GM19438 (cell line): ENCODE results near the gene ISG15.
"Not testable (repeated sequence)": the region's sequence is repeated elsewhere in the genome, so short reads cannot be mapped to it uniquely, and the experiment has no call there.

Experiments
- ATAC-seq: cut with Tn5 transposase; IDR thresholded peaks from one replicate; pipeline ENCODE4 v1.9.1; 2021; ENCODE audit warnings: low read depth; ENCODE audit not compliant: unreplicated experiment

The ISG15 gene

DNA sequence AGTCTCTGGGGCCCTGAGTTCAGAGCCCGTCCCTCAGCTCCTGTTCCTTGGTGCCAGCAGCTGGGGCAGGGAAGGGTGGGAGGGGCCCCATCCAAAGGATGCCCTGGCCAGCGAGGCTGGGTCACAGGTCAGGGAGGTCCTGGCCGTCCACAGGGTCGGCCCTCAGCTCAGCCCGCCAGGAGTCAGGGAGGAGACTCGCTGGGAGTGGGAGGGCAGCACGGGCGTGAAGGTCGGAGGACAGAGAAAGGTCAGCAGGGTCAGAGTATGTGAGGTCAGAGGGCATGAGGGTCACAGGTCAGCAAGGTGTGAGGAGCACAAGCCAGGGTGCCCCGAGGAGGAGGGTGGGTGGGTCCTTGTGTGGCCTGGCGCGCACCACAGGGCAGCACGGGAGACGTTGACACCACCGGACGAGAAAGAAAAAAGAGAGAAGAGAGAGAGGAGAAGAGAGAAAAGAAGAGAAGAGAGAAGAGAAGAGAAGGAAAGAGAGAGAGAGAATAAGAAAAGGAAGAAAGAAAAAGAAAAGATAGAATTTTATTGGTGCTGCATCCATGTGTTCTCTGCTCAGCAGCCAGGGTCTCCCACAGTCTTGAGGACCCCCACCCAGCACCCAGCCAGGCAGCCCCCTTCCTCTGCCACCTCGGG lies 38.5 kb upstream of the ISG15 start:
- ATAC-seq = no peak

DNA sequence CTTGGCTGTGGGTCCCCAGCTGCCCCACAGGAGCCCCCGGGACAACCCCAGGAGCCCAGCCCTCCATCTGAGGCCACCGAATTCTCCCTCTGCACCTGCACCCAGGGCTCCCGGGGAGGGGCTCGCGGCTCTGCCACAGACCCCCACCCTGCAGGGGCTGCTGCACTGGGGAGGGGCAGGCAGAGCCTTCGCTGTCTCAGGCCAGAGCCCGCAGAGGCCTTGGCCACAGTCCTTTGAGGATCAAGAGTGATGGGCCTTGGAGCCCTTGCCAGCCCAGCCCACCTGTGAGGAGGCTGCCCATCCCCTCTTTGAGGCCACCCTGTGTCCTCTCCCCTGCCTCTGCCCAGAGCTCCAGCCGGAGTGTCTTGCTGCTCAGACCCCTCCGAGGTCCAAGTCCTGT lies 37.9 kb upstream of the ISG15 start:
- ATAC-seq = no peak

DNA sequence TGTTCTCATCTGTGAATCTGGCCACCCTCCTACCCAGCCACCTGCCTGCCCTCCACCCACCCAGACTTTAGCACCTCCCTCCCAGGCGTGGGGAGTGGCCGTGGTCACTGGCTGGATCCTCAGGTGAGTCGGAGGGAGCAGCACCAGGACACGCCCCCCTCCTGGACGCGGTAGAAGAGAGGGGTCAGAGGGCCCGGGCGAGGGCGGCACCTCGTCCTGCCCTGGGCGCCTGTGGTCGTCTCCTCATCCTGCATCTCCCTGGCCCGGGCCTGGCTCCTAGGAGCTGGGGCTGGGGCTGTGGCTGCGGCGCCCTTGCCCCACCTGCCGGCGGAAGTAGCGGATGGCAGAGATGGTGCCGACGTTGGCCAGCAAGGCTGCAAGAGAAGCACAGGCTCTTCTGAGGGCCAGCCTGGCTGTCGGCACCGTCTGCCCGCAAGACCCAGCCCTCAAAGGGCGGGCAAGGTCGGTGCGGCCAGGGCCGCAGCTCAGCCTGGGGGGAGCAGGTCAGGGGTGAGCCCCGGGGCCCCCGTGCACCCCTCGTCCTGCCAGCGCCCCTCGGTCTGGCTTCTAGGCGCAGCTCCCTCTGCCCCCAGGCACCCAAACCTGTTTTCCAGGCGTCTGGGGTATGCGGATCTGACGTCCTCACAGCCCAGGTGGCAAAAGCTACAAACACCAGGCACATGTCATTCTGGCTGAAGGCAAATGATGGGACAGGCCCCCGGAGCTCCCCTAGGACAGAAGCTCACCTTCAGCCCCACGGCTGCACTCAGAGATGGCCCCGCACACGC lies 37.2 kb upstream of the ISG15 start:
- ATAC-seq = no peak

DNA sequence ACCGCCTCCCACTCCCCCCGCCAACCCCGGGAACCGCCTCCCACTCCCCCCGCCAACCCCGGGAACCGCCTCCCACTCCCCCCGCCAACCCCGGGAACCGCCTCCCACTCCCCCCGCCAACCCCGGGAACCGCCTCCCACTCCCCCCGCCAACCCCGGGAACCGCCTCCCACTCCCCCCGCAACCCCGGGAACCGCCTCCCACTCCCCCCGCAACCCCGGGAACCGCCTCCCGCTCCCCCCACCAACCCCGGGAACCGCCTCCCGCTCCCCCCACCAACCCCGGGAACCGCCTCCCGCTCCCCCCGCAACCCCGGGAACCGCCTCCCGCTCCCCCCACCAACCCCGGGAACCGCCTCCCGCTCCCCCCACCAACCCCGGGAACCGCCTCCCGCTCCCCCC lies 36.5 kb upstream of the ISG15 start:
- ATAC-seq = not testable (repeated sequence)

DNA sequence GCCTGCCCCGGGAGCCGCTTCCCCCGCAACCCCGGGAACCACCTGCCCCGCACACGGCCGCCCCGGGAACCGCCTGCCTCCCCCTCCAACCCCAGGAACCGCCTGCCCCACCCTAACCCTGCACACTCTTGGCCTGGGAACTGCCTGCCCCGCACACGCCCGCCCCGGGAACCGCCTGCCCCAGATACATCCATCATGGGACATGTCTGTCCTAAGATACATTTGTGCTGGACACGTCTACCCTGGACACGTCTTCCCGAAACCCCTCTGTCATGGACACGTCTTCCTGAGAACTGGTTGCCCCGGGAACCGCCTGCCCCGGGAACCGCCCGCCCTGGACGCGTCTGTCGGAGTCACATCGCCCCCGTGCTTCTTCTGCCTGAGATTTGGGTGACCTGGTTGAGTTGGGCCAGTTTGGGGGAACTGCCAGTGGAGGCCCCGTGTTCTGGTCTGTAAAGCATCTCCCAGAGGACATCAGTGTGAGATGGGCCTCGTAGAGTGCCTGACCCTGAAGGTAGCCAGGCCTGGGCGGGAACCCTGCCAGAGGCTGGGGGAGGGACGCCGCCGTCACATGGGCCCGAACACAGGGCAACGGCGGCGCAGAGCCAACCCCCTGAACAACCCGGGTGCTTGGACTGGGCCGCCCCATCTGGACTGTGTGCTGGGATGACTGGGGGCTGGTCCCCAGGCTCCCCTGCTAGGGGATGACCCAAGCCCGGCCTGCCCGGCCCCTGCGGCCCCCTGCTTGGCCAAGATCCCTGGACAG lies 35.0 kb upstream of the ISG15 start:
- no peak for ATAC-seq

DNA sequence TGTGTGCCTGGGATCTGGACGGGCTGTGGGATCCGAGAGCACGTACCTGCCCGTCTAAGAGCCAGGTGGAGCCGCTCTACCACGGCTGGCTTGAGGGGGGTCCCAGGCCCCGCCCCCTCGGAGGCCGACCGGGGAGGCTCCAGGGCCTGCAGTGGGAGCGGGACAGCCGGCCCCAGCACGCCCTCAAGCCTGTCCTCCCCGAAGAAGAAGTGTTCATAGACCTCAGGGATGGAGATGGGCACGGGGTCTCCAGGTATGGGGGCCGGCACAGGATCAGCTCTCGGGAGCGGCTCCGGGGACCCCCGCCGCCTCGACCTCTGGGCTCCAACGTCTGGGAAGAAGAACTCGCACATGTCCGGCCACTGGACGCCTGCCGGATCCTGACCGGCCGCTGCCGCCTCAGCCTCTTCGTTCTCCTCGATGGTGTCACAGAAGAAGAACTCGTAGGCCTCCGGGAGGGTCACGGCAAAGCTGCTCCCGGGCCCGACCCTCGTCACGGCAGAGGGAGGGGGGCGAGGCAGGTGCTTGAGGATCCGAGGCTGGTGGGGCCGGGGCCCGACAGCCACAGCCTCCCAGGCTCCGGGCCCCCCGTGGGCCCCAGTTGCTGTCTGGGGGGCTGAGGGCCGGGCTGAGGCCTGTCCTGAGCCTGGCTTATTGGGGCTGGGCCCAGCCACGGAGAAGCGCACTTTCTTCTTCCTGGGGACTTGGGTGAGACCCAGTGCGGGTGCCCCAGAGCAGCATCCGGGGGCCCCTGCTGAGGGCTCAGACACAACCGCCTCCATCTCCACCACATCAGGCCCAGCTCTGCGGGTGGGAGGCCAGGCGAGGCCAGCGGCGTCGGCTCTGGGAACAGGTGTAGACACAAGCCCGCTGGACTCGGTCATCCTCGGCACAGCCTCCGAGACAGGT lies 34.2 kb upstream of the ISG15 start:
- ATAC-seq = no peak

DNA sequence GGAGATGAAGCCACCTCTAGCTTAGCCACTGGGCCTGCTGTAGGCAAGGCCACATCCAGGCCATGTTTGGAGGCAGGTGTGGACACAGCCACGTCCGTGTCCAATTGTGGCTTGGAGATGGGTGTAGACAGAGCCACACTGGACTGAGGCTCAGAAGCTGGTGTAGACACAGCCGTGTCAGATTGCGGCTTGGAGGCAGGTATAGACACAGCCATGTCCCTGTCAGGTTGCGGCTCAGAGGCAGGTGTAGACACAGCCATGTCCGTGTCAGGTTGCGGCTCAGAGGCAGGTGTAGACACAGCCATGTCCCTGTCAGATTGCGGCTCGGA lies 33.6 kb upstream of the ISG15 start:
- no peak for ATAC-seq

DNA sequence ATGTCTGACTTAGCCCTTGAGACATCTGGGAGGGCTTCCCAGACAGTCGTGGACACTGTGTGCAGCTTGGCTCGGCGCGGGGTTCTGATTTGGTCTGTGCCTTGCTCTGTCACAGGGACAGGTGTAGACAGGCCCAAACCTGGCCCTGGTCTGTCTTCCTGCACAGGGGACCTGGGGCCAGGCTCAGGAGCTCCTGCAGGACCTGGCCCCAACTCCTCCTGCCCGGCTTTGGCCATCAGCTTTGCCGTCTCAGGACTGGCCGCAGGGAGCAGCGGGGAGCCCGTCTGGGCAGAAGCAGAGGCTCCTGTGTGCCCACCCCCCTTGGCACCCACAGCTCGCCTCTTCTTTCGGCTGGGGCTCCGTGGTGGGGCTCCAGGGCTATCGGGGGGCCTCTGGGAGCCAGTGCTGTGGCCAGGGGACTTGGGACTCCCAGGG lies 33.1 kb upstream of the ISG15 start:
- ATAC-seq = no peak

DNA sequence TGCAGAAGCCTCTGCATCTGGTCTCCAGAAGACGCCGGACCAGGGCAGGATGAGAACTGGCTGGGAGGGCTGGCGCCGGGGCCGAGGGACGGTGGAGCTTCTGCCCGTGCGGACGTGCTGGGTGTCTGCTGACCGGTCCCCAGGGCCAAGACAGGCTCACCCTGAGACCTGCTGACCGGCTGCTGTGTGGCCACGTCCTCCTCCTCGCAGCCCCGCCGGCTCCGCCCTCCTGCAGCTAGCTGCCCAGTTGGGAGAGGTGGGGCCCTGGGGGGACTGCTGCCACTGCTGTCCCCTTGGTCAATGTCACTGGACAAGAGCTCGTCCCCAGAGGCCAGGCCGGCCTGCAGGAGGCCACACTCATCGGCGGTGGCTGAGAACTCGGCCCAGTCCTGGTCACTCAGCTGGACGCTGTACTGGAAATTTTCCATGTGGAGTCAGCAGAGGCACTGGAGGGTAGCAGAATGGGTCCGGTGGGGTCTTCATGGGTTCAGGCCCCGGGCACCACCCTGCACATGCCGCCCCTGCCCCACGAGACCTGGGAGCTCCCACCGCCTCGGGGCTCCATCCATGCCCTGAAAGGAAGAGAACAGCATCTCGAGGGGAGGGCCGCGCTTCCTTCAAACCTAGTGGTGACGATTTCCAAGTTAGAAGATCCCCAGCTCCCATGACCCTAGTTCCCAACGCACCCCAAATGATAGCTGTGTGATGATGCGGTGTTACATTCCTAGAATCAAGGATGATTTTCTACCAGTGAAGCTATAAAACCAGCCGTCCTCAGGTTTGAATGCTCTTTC lies 32.5 kb upstream of the ISG15 start:
- ATAC-seq = no peak

DNA sequence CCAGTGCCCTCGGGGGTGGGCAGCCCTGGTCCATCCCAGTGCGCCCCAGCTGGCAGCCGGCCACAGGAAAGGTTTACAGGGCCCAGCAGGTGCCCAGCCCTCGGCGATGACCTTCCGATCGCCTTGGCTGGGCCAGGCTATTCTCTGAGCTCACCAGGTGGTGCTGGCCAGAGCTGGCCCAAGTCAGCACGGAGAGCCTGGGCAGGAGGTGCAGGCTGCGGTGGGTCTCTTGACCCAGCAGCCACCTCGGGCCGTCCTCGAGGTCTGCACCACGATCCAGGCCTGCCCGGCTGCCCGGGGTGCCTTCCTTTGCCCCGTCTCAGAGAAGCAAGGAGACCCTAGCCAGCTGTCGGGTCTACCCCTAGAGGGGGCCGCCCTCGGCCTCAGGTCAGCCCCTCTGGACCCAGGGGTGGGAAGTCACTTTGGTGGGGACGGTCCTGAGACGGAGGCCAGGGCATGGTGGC lies 31.8 kb upstream of the ISG15 start:
- ATAC-seq = no peak

DNA sequence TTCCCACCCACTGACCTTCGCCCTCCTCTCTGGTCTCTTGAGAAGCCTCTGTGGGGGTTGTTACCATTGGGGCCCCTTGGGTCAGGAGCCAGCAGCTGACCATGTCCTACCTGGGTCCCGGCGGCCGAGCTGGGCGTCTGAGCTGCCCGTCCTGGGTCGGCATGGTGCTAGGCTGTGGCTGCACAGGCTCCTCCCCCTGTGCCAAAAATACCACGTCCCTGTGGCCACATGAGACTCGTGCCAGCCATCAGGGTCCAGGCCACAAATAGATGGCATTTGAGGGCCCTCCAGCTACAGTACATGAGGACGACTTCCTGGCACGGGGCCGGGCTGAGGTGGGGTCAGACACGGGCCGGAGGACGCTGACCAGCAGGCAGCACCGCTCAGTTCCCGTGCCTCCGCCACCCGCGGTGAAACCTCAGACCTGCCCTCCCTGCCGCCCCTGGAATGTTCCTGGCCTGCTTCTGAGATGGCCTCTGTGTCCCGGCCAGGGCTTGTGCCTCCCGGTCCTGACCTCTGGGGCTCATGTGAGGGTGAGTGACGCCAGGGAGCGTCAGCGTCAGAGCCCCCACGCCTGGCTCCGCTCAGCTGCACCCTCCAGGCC lies 31.2 kb upstream of the ISG15 start, which contains the start of gene PERM1:
Gene PERM1, minus strand, starts transcription at position 139 of the 604 bp plus-strand sequence. CDS start 1,064 bp downstream, outside the sequence.
- ATAC-seq = no peak

DNA sequence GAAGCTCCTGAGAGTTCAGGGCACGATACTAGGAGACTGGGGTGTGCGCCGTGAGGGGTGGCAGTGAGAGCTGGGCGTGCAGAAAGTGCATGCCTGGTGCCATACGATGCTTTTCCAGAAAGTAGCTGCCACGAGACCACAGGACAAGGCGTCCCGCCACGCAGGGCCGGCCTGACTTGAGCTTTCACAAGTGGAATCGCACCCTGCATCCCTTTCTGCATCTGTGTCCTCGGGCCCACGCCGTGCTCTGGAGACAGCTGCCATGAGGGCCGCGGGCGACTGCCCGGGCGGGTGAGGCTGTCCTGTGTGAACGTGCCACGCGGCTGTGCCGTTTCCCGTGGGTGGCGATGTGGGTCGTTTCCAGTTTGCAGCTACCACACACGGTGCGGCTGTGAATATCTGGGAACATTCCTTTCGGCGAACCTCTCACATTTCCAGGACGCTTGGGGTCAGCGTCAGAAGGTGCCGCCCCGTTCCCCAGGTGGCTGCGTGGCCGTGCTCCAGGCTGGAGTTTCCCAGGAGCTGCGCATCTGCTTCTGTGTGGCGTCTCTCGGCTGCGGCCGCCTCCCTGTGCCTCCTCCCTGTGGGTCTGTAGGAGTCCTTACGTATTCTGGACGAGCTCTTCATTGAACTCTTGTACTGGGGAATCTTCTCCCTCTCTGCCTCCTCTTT lies 30.4 kb upstream of the ISG15 start:
- no peak for ATAC-seq

DNA sequence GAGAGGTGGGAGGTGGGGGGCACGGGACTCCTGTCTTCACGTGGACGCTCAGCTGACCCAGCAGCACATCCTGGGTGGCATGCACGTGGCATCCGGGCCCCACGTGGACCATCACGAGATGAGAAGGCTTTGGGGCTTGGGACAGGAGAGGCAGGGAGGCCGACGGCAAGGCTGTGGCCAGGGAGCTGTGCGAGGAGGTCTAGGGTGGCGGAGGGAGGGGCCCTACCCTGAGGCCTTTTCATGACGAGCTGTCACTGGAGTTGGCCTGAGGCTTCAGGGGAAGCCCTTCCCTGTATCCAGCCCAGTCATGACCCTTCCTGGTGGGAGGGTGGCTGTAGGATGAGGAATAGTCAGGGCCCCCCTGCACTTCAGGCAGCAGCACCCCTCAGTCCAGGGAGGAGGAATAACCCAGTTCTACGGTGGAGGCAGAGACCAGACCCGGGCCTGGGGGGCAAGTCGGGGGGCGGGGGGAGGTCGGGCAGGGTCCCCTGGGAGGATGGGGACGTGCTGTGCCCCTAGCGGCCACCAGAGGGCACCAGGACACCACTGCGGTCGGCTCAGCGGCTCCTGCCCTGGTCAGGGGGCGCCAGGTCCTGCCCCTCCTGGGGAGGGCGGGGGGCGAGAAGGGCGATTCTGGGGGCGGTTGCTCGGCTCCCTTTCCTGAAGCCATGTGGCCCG lies 29.4 kb upstream of the ISG15 start:
- no peak for ATAC-seq

DNA sequence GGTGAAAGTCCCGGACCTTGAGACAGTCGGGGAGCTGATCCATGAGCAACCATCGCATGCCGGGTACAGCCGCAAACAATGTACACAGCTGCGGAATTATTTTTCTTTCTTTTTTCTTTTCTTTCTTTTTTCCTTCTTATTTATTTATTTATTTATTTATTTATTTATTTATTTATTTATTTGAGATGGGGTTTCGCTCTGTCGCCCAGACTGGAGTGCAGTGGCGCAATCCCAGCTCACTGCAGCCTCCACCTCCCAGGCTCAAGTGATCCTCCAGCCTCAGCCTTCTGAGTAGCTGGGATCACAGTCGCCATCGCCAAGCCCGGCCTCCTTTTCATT lies 28.9 kb upstream of the ISG15 start:
- no peak for ATAC-seq

DNA sequence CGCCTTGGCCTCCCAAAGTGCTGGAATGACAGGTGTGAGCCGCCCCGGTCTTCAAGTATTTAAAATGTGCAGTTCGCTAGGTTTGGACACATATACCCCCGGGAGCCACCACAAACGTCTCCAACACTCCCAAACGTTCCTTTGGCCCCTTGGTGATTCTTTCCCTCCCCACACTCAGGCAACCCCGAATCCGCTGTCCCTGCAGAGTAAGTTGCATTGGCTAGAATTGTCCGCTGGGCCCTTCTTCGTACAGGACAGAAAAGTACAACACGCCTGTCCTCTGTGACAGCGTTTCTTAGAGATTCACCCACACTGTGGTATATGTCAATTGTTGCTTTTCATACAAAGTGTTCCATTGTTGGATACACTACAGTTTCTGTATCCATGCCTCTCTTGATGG lies 28.2 kb upstream of the ISG15 start:
- no peak for ATAC-seq

DNA sequence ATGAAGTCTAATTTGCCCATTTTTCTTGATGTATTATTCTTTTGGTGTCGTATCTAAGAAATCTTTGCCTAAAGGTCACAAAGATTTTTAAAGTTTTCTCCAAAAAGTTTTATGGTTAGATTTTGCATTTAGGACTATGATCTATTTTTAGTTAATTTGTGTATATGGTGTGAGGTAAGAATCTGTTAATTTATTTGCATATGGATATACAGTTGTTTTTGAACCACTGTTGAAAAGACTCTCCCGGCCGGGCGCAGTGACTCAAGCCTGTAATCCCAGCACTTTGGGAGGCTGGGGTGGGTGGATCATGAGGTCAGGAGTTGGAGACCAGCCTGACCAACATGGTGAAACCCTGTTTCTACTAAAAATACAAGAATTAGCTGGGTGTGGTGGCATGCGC lies 25.2 kb upstream of the ISG15 start:
- not testable (repeated sequence) for ATAC-seq

DNA sequence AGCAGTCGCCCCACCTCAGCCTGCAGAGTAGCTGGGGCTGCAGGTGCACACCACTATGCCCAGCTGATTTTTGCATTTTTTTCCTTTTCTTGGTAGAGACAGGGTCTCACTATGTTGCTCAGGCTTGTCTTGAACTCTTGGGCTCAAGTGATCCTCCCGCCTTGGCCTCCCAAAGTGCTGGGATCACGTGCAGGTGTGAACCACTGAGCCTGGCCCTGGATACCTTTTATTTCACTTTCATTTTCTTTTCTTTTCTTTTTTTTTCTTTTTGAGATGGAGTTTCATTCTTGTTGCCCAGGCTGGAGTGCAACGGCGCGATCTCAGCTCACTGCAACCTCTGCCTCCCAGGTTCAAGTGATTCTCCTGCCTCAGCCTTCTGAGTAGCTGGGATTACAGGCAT lies 22.0 kb upstream of the ISG15 start:
- not testable (repeated sequence) for ATAC-seq

DNA sequence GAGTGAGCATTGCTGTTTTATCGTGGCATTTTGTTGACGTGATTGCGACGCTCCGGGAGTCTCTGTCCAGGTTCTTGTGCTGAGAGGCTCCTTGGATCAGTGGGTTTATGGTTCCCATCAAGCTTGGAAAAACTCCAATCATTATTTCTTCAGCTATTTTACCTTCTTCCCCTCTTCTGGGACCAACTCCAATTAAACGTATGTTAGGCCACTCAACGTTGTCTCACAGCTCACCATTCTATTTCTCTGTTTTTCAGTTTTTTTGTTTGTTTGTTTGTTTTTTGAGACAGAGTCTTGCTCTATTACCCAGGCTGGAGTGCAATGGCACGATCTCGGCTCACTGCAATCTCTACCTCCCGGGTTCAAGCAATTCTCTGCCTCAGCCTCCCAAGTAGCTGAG lies 21.4 kb upstream of the ISG15 start:
- no peak for ATAC-seq
